Glomerular visceral epithelial cell (primary cell): ENCODE data around the gene G3BP2.
"Not testable (repeated sequence)": the region's sequence is repeated elsewhere in the genome, so short reads cannot be mapped to it uniquely, and the experiment has no call there.

Source experiments
- DNase-seq: peaks from one replicate; pipeline ENCODE4 v3.0.0-alpha.2; 2016; ENCODE audit errors: extremely low spot score

Gene G3BP2

GRCh38 chr4:75683482-75684155 is 10.4 kb upstream of the G3BP2 start:
- DNase-seq, result no peak

GRCh38 chr4:75679876-75680575 is 6.8 kb upstream of the G3BP2 start:
- no peak for DNase-seq

- DNase-seq, result no peak
Observed at GRCh38 chr4:75678965-75679364, 5.8 kb upstream of the G3BP2 start.

GRCh38 chr4:75678473-75678872 is 5.3 kb upstream of the G3BP2 start:
- DNase-seq, result no peak

- no peak for DNase-seq
Observed at GRCh38 chr4:75675004-75675531, 1.9 kb upstream of the G3BP2 start.

- no peak for DNase-seq
Observed at GRCh38 chr4:75673959-75674328, 733 bp upstream of the G3BP2 start.

- DNase-seq, result peak; percentile 57
Observed at GRCh38 chr4:75672461-75673026, 667 bp downstream of the G3BP2 start.

GRCh38 chr4:75671802-75672421 is 1.3 kb downstream of the G3BP2 start:
- DNase-seq, result no peak

GRCh38 chr4:75668596-75668995 is 4.6 kb downstream of the G3BP2 start:
- DNase-seq, result no peak

GRCh38 chr4:75667636-75668035 is 5.6 kb downstream of the G3BP2 start:
- DNase-seq, result not testable (repeated sequence)

GRCh38 chr4:75666299-75666698 is 6.9 kb downstream of the G3BP2 start:
- DNase-seq, result no peak

- not testable (repeated sequence) for DNase-seq
Observed at GRCh38 chr4:75664604-75665003, 8.6 kb downstream of the G3BP2 start.

- no peak for DNase-seq
Observed at GRCh38 chr4:75662626-75663025, 10.6 kb downstream of the G3BP2 start.

- no peak for DNase-seq
Observed at GRCh38 chr4:75660491-75660890, 12.7 kb downstream of the G3BP2 start.

GRCh38 chr4:75659512-75660031 is 13.6 kb downstream of the G3BP2 start:
- no peak for DNase-seq

GRCh38 chr4:75658876-75659275 is 14.3 kb downstream of the G3BP2 start:
- peak; percentile 41 for DNase-seq

GRCh38 chr4:75655562-75655961 is 17.6 kb downstream of the G3BP2 start:
- no peak for DNase-seq

GRCh38 chr4:75654905-75655304 is 18.3 kb downstream of the G3BP2 start:
- DNase-seq, result no peak

GRCh38 chr4:75653845-75654503 is 19.2 kb downstream of the G3BP2 start:
- DNase-seq, result peak; percentile 29

GRCh38 chr4:75644095-75644494 is 29.1 kb downstream of the G3BP2 start:
- DNase-seq, result no peak

- no peak for DNase-seq
Observed at GRCh38 chr4:75643651-75644050, 29.6 kb downstream of the G3BP2 start.
